GM12878 (cell line): ENCODE results near the gene MRPL49. TPM values are rescaled to one million over a fixed set of nuclear protein-coding genes. Genes with fewer than 3 reads are reported as not detected.

ENCODE experiments used
- ATAC-seq: fragments of 200-7000 bp; cut with Tn5 transposase; 3 replicates; pipeline ENCODE4 v1.9.1; 2020; ENCODE audit warnings: mild to moderate bottlenecking, moderate library complexity
- BruUV-seq: library from RNA; stranded (reverse); fragments of 400-500 nt; replicated peaks from 2 replicates; lab custom pipeline; 2021; lab: Mats Ljungman, UMichigan
- CTCF ChIA-PET: fragments of 300-600 bp; sonication (Branson Sonifier 250); formaldehyde crosslinking; extraction: SDS; loops from one replicate; lab custom pipeline; 2021; ENCODE audit warnings: inconsistent platforms; lab: Yijun Ruan, JAX
- POLR2A ChIA-PET: fragments of 350-600 bp; formaldehyde crosslinking; extraction: SDS; loops from one replicate; lab custom pipeline; 2021; ENCODE audit warnings: inconsistent platforms; lab: Charles Lee
- RAD21 ChIA-PET: fragments of 300-600 bp; sonication (Branson Sonifier 250); formaldehyde crosslinking; loops from one replicate; lab custom pipeline; 2023; ENCODE audit warnings: antibody characterized with exemption; ENCODE audit not compliant: unreplicated experiment; lab: Charles Lee
- SMC1A ChIA-PET: fragments of 300-600 bp; sonication (Branson Sonifier 250); formaldehyde crosslinking; loops from one replicate; lab custom pipeline; 2023; ENCODE audit not compliant: unreplicated experiment, uncharacterized antibody; lab: Charles Lee
- DNase-seq: peaks from one replicate; pipeline ENCODE4 v3.0.0-alpha.2; 2011; ENCODE audit warnings: low read depth, low spot score
- FAIRE-seq: peaks from 3 replicates; lab custom pipeline; 2011; peaks lifted over from hg19 to GRCh38; lab: Jason Lieb, UNC
- H2AFZ ChIP-seq: 2 replicates; pipeline ENCODE4 v1.6.0; 2011; ENCODE audit warnings: low read depth, low read length, control low read depth; ENCODE audit not compliant: control insufficient read depth
- H3K27ac ChIP-seq: 2 replicates; pipeline ENCODE4 v1.5.1; 2011; ENCODE audit warnings: control low read depth; ENCODE audit not compliant: control insufficient read depth, insufficient read depth
- H3K27me3 ChIP-seq, 2 experiments: replicated peaks in 1 of 2; 2 replicates each; pipeline versions ENCODE4 v1.6.0 to v1.6.1; 2011; ENCODE audit warnings: low read length in 1 of 2; ENCODE audit not compliant: control insufficient read depth in 2 of 2, insufficient read depth in 2 of 2
- H3K36me3 ChIP-seq, 2 experiments: 2 replicates each; pipeline ENCODE4 v1.5.1; 2011; ENCODE audit warnings: low read length in 1 of 2; ENCODE audit not compliant: control insufficient read depth in 2 of 2, insufficient read depth in 2 of 2
- H3K4me1 ChIP-seq: 2 replicates; pipeline ENCODE4 v1.6.1; 2011; ENCODE audit warnings: mild to moderate bottlenecking, low read length, moderate library complexity, mixed read lengths; ENCODE audit not compliant: control insufficient read depth, insufficient read depth
- H3K4me2 ChIP-seq: 2 replicates; pipeline ENCODE4 v1.6.0; 2011; ENCODE audit warnings: control low read depth; ENCODE audit not compliant: control insufficient read depth, insufficient read depth
- H3K4me3 ChIP-seq: fragments of 200-600 bp; sonication (generic); 2 replicates; pipeline ENCODE4 v1.5.1; 2016
- H3K79me2 ChIP-seq: 2 replicates; pipeline ENCODE4 v1.6.0; 2011; ENCODE audit warnings: low read length; ENCODE audit not compliant: control insufficient read depth, insufficient read depth
- H3K9ac ChIP-seq: 2 replicates; pipeline ENCODE4 v1.8.0; 2011; ENCODE audit warnings: low read length, control low read depth, mixed read lengths; ENCODE audit not compliant: control insufficient read depth, insufficient read depth
- H3K9me3 ChIP-seq: replicated peaks from 3 replicates; pipeline ENCODE4 v1.5.1; 2011; ENCODE audit warnings: mild to moderate bottlenecking, low read length; ENCODE audit not compliant: control insufficient read depth, insufficient read depth
- H4K20me1 ChIP-seq: 2 replicates; pipeline ENCODE4 v1.6.0; 2011; ENCODE audit not compliant: control insufficient read depth, insufficient read depth
- BMI1 ChIP-seq: fragments of 450-650 bp; IDR thresholded peaks from 2 replicates; pipeline ENCODE4 v1.6.1; 2016; ENCODE audit warnings: mild to moderate bottlenecking, moderate library complexity, borderline replicate concordance
- EED ChIP-seq: sonication (generic); IDR thresholded peaks from 2 replicates; pipeline ENCODE4 v1.6.1; 2016; ENCODE audit warnings: antibody characterized with exemption, low read depth
- JUND ChIP-seq: IDR thresholded peaks from 2 replicates; pipeline ENCODE4 v1.6.1; 2012; ENCODE audit warnings: low read depth, mild to moderate bottlenecking, low read length, improper control_type of control experiment, moderate library complexity
- KAT2A ChIP-seq: conservative IDR thresholded peaks from 2 replicates; pipeline ENCODE4 v1.6.1; 2011; ENCODE audit warnings: low read depth, low read length; ENCODE audit not compliant: control insufficient read depth
- NFIC ChIP-seq: IDR thresholded peaks from 2 replicates; pipeline ENCODE4 v1.6.1; 2012; ENCODE audit warnings: low read depth, mild to moderate bottlenecking, inconsistent platforms, low read length, moderate library complexity
- NRF1 ChIP-seq: conservative IDR thresholded peaks from 2 replicates; pipeline ENCODE4 v1.6.1; 2011; ENCODE audit warnings: mild to moderate bottlenecking, low read depth, low read length, improper control_type of control experiment
- RAD51 ChIP-seq: fragments of 450-650 bp; IDR thresholded peaks from 2 replicates; pipeline ENCODE4 v1.6.1; 2016; ENCODE audit warnings: moderate library complexity, mild to moderate bottlenecking, inconsistent platforms
- SMAD1 ChIP-seq: fragments of 450-650 bp; IDR thresholded peaks from 2 replicates; pipeline ENCODE4 v1.6.1; 2018; ENCODE audit warnings: mild to moderate bottlenecking, low read depth; ENCODE audit not compliant: partially characterized antibody
- SMC3 ChIP-seq: IDR thresholded peaks from 2 replicates; pipeline ENCODE4 v1.6.1; 2011; ENCODE audit warnings: low read length, improper control_type of control experiment, borderline replicate concordance
- TCF3 ChIP-seq: IDR thresholded peaks from 2 replicates; pipeline ENCODE4 v1.6.1; 2012; ENCODE audit warnings: low read depth, mild to moderate bottlenecking, low read length, borderline replicate concordance; ENCODE audit not compliant: insufficient read depth
- TCF7 ChIP-seq: IDR thresholded peaks from 2 replicates; pipeline ENCODE4 v1.6.1; 2014; ENCODE audit warnings: antibody characterized with exemption, borderline replicate concordance
- YY1 ChIP-seq: IDR thresholded peaks from 2 replicates; pipeline ENCODE4 v1.6.1; 2011; ENCODE audit warnings: low read depth, mild to moderate bottlenecking, low read length
- ZBED1 ChIP-seq: IDR thresholded peaks from 2 replicates; pipeline ENCODE4 v1.6.1; 2016; ENCODE audit warnings: borderline replicate concordance
- WGBS: methylation state at CpG from one replicate; pipeline ENCODE4 v1.1.6; 2016; ENCODE audit warnings: low lambda C conversion rate; ENCODE audit not compliant: insufficient replicate concordance, insufficient coverage; ENCODE audit errors: missing lambda C conversion rate; 5-methylcytosine and 5-hydroxymethylcytosine counted together
- in situ Hi-C: fragments of 300-500 bp; cut with MboI; formaldehyde crosslinking; loops from 9 replicates; pipeline ENCODE4 v1.14.3; 2018; ENCODE audit warnings: mixed read lengths
- intact Hi-C: fragments of 100-400 bp; cut with micrococcal nuclease; formaldehyde crosslinking; loops from one replicate; pipeline ENCODE4 v1.14.2; 2022; ENCODE audit not compliant: unreplicated experiment
- polyA plus RNA-seq, 11 experiments: library from polyadenylated mRNA; depleted of rRNA in 4 of 11; unstranded in 6 of 11; stranded (reverse) in 5 of 11; fragments of >200 nt; fragmentation: Nextera tagmentation in 4 of 11; fragmentation: Illumina TruSeq in 1 of 11; extraction: Ambion mirVana in 4 of 11; extraction: Trizol in 1 of 11; gene quantifications; 1 replicate in 1 of 11; 2 replicates in 10 of 11; pipeline versions ENCODE4 v1.2.1 to v1.2.3, GENCODE V29; 2011 to 2016; ENCODE audit warnings: inconsistent platforms in 2 of 11, missing spikeins in 2 of 11, low read depth in 1 of 11
- total RNA-seq, 4 experiments: library from RNA; depleted of rRNA in 3 of 4; stranded (reverse); fragments of >200 nt in 3 of 4; fragmentation: Illumina TruSeq in 1 of 4; extraction: Trizol in 1 of 4; gene quantifications; 2 replicates each; pipeline versions ENCODE4 v1.2.1 to v1.2.3, GENCODE V29; 2013 to 2021
- TF ChIP-seq, protein P1 (sequence below): IDR thresholded peaks from 2 replicates; pipeline ENCODE4 v1.6.1; 2011; ENCODE audit warnings: low read depth, mild to moderate bottlenecking, low read length, moderate library complexity, borderline replicate concordance; ENCODE audit errors: extremely low read depth
- TF ChIP-seq, protein P2 (sequence below): fragments of 450-650 bp; conservative IDR thresholded peaks from 2 replicates; pipeline ENCODE4 v1.6.1; 2017; ENCODE audit warnings: mild to moderate bottlenecking, moderate library complexity

The MRPL49 gene
- total and polyA plus RNA-seq, 10 of the 15 experiments (the other 5 are each of a cell fraction or from before 2014, with no cell fraction given), result 42.0 to 116 (median 71.7) TPM

DNA sequence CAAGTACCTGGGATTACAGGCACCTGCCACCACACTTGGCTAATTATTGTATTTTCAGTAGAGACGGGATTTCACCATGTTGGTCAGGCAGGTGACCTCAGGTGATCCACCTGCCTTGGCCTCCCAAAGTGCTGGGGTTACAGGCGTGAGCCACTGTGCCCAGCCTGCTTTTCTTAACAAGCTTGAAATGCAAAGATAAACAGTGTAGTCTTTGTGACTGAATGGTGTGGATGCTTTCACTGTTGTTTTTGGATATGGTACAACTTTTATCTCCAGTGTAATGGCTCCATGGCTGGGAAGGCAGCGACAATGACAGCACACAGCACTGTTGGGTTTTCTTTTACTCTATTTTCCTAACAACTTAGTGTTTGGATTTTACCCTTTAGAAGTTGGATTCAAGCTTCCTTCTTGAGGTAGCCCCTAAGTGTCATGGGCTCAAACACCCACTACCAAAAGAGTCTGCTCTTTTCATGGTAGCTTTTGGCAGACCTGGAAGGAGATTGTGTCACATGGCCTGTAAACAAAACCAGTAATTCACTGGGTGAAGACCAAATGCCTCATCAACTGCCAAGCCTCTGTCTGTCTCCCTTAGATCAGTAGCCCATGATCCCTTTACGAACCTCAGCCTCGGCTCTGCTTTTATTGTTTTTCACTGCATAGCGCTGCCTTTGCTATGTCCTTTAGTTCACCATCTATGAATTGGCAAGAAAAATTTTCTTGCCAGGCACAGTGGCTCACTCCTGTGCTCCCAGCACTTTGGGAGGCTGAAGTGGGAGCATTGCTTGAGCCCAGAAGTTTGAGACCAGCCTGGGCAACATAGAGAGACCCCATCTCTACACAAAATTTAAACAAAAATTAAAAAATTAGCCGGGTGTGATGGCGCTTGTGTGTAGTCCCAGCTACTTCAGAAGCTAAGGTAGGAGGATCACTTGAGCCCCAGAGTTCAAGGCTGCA lies 19.7 kb upstream of the MRPL49 start:
- in situ Hi-C loops (no loop called here), intact Hi-C loops (no loop called here)
- H3K9ac ChIP-seq, result no peak overlapping the region
- ATAC-seq (no peak), FAIRE-seq (no peak), DNase-seq (no peak)
- ChIA-PET POLR2A (interaction anchor here (0.6 to 1.6 kb wide), 2 partner anchors 30 to 76 kb away, joined by 3 read pairs; no protein-coding TSS in a partner anchor), RAD21 (no interaction called here), SMC1A (interaction anchor here (0.6 to 2.0 kb wide), 3 partner anchors 8 to 227 kb away, joined by 3 to 5 read pairs (median 3); partner anchors contain the start of gene ARL2), CTCF (interaction anchor here (0.5 to 1.9 kb wide), 6 partner anchors 10 to 315 kb away, joined by 3 to 6 read pairs (median 4); partner anchors contain the start of gene ZNHIT2)
- H3K9me3 ChIP-seq, result no peaks in the 10 kb centered on the region
- no peak overlapping the region for H2AFZ ChIP-seq
- H3K4me2 ChIP-seq, result no peak overlapping the region
- TF ChIP-seq YY1 (no peak), TCF3 (no peak), NFIC (no peak), EED (no peak), SMAD1 (no peak), RAD51 (no peak), NRF1 (no peak), ZBED1 (no peak), TCF7 (no peak), JUND (no peak), KAT2A (no peak), BMI1 (no peak), SMC3 (no peak)
- TF ChIP-seq, protein P1, sequence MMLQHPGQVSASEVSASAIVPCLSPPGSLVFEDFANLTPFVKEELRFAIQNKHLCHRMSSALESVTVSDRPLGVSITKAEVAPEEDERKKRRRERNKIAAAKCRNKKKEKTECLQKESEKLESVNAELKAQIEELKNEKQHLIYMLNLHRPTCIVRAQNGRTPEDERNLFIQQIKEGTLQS, result no peak
- TF ChIP-seq, protein P2, sequence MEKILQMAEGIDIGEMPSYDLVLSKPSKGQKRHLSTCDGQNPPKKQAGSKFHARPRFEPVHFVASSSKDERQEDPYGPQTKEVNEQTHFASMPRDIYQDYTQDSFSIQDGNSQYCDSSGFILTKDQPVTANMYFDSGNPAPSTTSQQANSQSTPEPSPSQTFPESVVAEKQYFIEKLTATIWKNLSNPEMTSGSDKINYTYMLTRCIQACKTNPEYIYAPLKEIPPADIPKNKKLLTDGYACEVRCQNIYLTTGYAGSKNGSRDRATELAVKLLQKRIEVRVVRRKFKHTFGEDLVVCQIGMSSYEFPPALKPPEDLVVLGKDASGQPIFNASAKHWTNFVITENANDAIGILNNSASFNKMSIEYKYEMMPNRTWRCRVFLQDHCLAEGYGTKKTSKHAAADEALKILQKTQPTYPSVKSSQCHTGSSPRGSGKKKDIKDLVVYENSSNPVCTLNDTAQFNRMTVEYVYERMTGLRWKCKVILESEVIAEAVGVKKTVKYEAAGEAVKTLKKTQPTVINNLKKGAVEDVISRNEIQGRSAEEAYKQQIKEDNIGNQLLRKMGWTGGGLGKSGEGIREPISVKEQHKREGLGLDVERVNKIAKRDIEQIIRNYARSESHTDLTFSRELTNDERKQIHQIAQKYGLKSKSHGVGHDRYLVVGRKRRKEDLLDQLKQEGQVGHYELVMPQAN, result no peak
- H3K4me3 ChIP-seq, result no peak overlapping the region
- no peaks in the 10 kb centered on the region for H3K27me3 ChIP-seq
- 95% methylated on average over 8 of the region's 8 CpGs for WGBS
- peaks cover 2 to 11% of the 10 kb centered on the region in 2 experiments; a peak in 3 of 4 replicates for H3K36me3 ChIP-seq
- H3K4me1 ChIP-seq, result peaks cover 2% of the 10 kb centered on the region; the same call in 1 of the 2 replicates
- no peak overlapping the region for H3K27ac ChIP-seq
- H4K20me1 ChIP-seq, result no peaks in the 10 kb centered on the region
- peaks cover 2% of the 10 kb centered on the region for H3K79me2 ChIP-seq
- BruUV-seq, result no TSS peak
